Neural crest cell (in vitro differentiated cells): ENCODE data around the gene TATDN2. TPM values are rescaled to one million over a fixed set of nuclear protein-coding genes. Genes with fewer than 3 reads are reported as not detected.

ENCODE experiments used
- DNase-seq: peaks from one replicate; pipeline ENCODE4 v3.0.0; 2021; ENCODE audit warnings: low read depth, mixed read lengths, low spot score
- H3K27ac Mint-ChIP-seq: one replicate; pipeline ENCODE4 v1.8.0; 2021; ENCODE audit warnings: mild to moderate bottlenecking, mixed read lengths; ENCODE audit not compliant: unreplicated experiment
- H3K27me3 Mint-ChIP-seq: 2 replicates; pipeline ENCODE4 v1.8.0; 2021; ENCODE audit warnings: low read depth, mild to moderate bottlenecking, mixed read lengths
- H3K36me3 Mint-ChIP-seq: 2 replicates; pipeline ENCODE4 v1.8.0; 2021; ENCODE audit warnings: low read depth, mild to moderate bottlenecking, mixed read lengths
- H3K4me1 Mint-ChIP-seq: 2 replicates; pipeline ENCODE4 v1.8.0; 2021; ENCODE audit warnings: mixed read lengths
- H3K4me3 Mint-ChIP-seq: one replicate; pipeline ENCODE4 v1.8.0; 2021; ENCODE audit warnings: mild to moderate bottlenecking, mixed read lengths
- H3K9me3 Mint-ChIP-seq: 2 replicates; pipeline ENCODE4 v1.8.0; 2021; ENCODE audit warnings: mixed read lengths
- CTCF ChIP-seq: fragments of 200-600 bp; sonication (generic); conservative IDR thresholded peaks from 2 replicates; pipeline ENCODE4 v1.5.0; 2021; ENCODE audit warnings: antibody characterized with exemption, mild to moderate bottlenecking
- total RNA-seq: library from RNA; stranded (reverse); gene quantifications from 2 replicates; pipeline ENCODE4 v1.2.1, GENCODE V29; 2021

The TATDN2 gene
- total RNA-seq, 1 donor from 2014 or later: 40.5 TPM

- no peak for TF ChIP-seq CTCF
- peaks cover 25% of the 10 kb centered on the region for H3K4me1 Mint-ChIP-seq
- H3K36me3 Mint-ChIP-seq: no peaks in the 10 kb centered on the region
- H3K4me3 Mint-ChIP-seq: peak overlapping the region; percentile 95
- no peak for DNase-seq
- no peak overlapping the region for H3K27ac Mint-ChIP-seq
- peaks cover 32% of the 10 kb centered on the region for H3K27me3 Mint-ChIP-seq
- H3K9me3 Mint-ChIP-seq: no peaks in the 10 kb centered on the region
These were observed 73.5 kb downstream of the TATDN2 start for GRCh38 chr3:10321630-10322351.

- no peaks in the 10 kb centered on the region for H3K9me3 Mint-ChIP-seq
- no peak overlapping the region for H3K27ac Mint-ChIP-seq
- peaks cover 37% of the 10 kb centered on the region for H3K27me3 Mint-ChIP-seq
- H3K4me3 Mint-ChIP-seq: peak overlapping the region; percentile 95
- TF ChIP-seq CTCF: peak; percentile 34
- DNase-seq: no peak
- no peaks in the 10 kb centered on the region for H3K36me3 Mint-ChIP-seq
- peaks cover 25% of the 10 kb centered on the region for H3K4me1 Mint-ChIP-seq
These were observed 74.1 kb downstream of the TATDN2 start for GRCh38 chr3:10322352-10322710.

- no peaks in the 10 kb centered on the region for H3K4me1 Mint-ChIP-seq
- TF ChIP-seq CTCF: no peak
- H3K4me3 Mint-ChIP-seq: no peak overlapping the region
- H3K36me3 Mint-ChIP-seq: no peaks in the 10 kb centered on the region
- H3K9me3 Mint-ChIP-seq: no peaks in the 10 kb centered on the region
- no peak overlapping the region for H3K27ac Mint-ChIP-seq
- no peak for DNase-seq
- H3K27me3 Mint-ChIP-seq: peaks cover 89% of the 10 kb centered on the region
These were observed 79.3 kb downstream of the TATDN2 start for GRCh38 chr3:10327592-10327991.

- no peak for TF ChIP-seq CTCF
- Mint-ChIP-seq H3K36me3 (no peaks in the 10 kb centered on the region), H3K27me3 (peaks cover 93% of the 10 kb centered on the region), H3K4me3 (no peak overlapping the region), H3K27ac (no peak overlapping the region), H3K9me3 (no peaks in the 10 kb centered on the region), H3K4me1 (no peaks in the 10 kb centered on the region)
- DNase-seq: no peak
These were observed 80.3 kb downstream of the TATDN2 start for GRCh38 chr3:10328460-10329071.

GRCh38 chr3:10329495-10330015 lies 81.3 kb downstream of the TATDN2 start:
- H3K4me3 Mint-ChIP-seq: no peak overlapping the region

More at GRCh38 chr3:10329495-10330015, 81.3 kb downstream of the TATDN2 start:
- DNase-seq: no peak
- H3K36me3 Mint-ChIP-seq: no peaks in the 10 kb centered on the region
- H3K27me3 Mint-ChIP-seq: peaks cover 84% of the 10 kb centered on the region
- H3K4me1 Mint-ChIP-seq: no peaks in the 10 kb centered on the region
- H3K9me3 Mint-ChIP-seq: no peaks in the 10 kb centered on the region
- no peak overlapping the region for H3K27ac Mint-ChIP-seq
- TF ChIP-seq CTCF: no peak
